Brain pericyte (primary cell): Measurements from ENCODE around the gene CCT8L2.
"Not testable (repeated sequence)": the region's sequence is repeated elsewhere in the genome, so short reads cannot be mapped to it uniquely, and the experiment has no call there.

Experiments
- DNase-seq: peaks from one replicate; pipeline ENCODE4 v3.0.0-alpha.2; 2012; ENCODE audit warnings: low read depth, low spot score

The CCT8L2 gene

GRCh38 chr22:16559056-16559955 is 33.3 kb downstream of the CCT8L2 start:
- no peak for DNase-seq

GRCh38 chr22:16558376-16558945 is 34.1 kb downstream of the CCT8L2 start:
- DNase-seq, result not testable (repeated sequence)

- not testable (repeated sequence) for DNase-seq
These were observed 35.1 kb downstream of the CCT8L2 start for GRCh38 chr22:16557511-16557910.

- not testable (repeated sequence) for DNase-seq
These were observed 37.3 kb downstream of the CCT8L2 start for GRCh38 chr22:16555077-16555994.

GRCh38 chr22:16543310-16543709 is 49.3 kb downstream of the CCT8L2 start:
- not testable (repeated sequence) for DNase-seq
